ENCODE measurements around the gene PPP1R3G. TPM values are rescaled to one million over a fixed set of nuclear protein-coding genes. Genes with fewer than 3 reads are reported as not detected.

The PPP1R3G gene
- total and polyA plus RNA-seq, 2 of the 13 experiments (the other 11 are each of a cell fraction or from before 2014, with no cell fraction given), result 1.2 to 1.3 TPM

DNA sequence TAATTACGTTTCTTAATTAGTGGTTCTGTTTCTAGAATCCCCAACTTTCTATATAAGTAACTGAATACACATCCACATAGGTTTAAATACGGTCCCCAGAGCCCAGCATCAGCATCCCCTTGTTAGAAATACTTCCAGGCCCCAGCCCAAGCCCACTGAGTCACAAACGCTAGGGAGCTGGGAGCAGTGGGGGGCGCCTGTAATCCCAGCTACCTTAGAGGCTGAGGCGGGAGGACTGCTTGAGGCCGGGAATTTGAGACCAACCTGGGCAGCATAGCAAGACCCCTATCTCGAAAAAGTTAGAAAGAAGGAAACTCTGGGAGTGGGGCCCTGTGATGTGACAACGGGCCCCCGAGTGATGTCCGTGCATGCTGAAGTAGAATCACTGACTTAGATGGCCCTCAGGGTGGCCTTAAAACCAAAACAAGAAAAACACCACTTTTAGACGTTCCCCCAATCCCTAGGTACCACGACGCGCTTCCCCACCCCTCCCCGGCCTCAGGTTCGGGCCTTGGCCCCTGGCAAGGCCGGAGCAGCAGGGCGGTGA lies 1.3 kb upstream of the PPP1R3G start (continued):
- TF ChIP-seq, protein P1, sequence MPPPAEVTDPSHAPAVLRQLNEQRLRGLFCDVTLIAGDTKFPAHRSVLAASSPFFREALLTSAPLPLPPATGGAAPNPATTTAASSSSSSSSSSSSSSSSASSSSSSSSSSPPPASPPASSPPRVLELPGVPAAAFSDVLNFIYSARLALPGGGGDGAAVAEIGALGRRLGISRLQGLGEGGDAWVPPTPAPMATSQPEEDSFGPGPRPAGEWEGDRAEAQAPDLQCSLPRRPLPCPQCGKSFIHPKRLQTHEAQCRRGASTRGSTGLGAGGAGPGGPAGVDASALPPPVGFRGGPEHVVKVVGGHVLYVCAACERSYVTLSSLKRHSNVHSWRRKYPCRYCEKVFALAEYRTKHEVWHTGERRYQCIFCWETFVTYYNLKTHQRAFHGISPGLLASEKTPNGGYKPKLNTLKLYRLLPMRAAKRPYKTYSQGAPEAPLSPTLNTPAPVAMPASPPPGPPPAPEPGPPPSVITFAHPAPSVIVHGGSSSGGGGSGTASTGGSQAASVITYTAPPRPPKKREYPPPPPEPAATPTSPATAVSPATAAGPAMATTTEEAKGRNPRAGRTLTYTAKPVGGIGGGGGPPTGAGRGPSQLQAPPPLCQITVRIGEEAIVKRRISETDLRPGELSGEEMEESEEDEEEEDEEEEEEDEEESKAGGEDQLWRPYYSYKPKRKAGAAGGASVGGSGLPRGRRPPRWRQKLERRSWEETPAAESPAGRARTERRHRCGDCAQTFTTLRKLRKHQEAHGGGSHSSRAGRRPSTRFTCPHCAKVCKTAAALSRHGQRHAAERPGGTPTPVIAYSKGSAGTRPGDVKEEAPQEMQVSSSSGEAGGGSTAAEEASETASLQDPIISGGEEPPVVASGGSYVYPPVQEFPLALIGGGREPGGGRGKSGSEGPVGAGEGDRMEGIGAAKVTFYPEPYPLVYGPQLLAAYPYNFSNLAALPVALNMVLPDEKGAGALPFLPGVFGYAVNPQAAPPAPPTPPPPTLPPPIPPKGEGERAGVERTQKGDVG (CRISPR knock-in tag; IDR thresholded peaks at IDR 0.05; ENCODE audit: borderline replicate concordance), result no peak
- TF ChIP-seq NR2F1 (CRISPR knock-in tag; IDR thresholded peaks at IDR 0.05) (no peak), PHF21A (CRISPR knock-in tag; IDR thresholded peaks at IDR 0.05) (0 out of 2 replicates have a peak, but pooled peaks have one; percentile 57), ZNF83 (CRISPR knock-in tag; IDR thresholded peaks at IDR 0.05; ENCODE audit: borderline replicate concordance) (no peak), GPN1 (CRISPR knock-in tag; IDR thresholded peaks at IDR 0.05; ENCODE audit: borderline replicate concordance) (no peak), SAFB2 (CRISPR knock-in tag; IDR thresholded peaks at IDR 0.05; ENCODE audit: borderline replicate concordance, low read depth) (no peak), YEATS4 (CRISPR knock-in tag; IDR thresholded peaks at IDR 0.05; ENCODE audit: borderline replicate concordance) (no peak), RBM39 (IDR thresholded peaks at IDR 0.05; ENCODE audit: low read depth, low read length, poor library complexity, severe bottlenecking) (peak; percentile 13), RBAK (CRISPR knock-in tag; IDR thresholded peaks at IDR 0.05) (no peak), ETV5 (CRISPR knock-in tag; IDR thresholded peaks at IDR 0.05; ENCODE audit: borderline replicate concordance) (no peak)
- TF ChIP-seq, protein P2, sequence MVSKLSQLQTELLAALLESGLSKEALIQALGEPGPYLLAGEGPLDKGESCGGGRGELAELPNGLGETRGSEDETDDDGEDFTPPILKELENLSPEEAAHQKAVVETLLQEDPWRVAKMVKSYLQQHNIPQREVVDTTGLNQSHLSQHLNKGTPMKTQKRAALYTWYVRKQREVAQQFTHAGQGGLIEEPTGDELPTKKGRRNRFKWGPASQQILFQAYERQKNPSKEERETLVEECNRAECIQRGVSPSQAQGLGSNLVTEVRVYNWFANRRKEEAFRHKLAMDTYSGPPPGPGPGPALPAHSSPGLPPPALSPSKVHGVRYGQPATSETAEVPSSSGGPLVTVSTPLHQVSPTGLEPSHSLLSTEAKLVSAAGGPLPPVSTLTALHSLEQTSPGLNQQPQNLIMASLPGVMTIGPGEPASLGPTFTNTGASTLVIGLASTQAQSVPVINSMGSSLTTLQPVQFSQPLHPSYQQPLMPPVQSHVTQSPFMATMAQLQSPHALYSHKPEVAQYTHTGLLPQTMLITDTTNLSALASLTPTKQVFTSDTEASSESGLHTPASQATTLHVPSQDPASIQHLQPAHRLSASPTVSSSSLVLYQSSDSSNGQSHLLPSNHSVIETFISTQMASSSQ (IDR thresholded peaks at IDR 0.05; ENCODE audit: low read depth), result no peak
- TF ChIP-seq, protein P2 (CRISPR knock-in tag; IDR thresholded peaks at IDR 0.05; ENCODE audit: borderline replicate concordance), result no peak
- TF ChIP-seq, protein P3, sequence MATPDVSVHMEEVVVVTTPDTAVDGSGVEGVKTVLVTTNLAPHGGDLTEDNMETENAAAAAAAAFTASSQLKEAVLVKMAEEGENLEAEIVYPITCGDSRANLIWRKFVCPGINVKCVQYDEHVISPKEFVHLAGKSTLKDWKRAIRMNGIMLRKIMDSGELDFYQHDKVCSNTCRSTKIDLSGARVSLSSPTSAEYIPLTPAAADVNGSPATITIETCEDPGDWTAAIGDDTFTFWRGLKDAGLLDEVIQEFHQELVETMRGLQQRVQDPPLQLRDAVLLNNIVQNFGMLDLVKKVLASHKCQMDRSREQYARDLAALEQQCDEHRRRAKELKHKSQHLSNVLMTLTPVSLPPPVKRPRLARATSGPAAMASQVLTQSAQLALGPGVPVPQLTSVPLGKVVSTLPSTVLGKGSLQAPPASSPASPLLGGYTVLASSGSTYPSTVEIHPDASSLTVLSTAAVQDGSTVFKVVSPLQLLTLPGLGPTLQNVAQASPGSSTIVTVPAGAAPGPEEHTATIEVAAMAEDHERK (CRISPR knock-in tag; IDR thresholded peaks at IDR 0.05; ENCODE audit: low read depth), result no peak
- TF ChIP-seq, protein P4, sequence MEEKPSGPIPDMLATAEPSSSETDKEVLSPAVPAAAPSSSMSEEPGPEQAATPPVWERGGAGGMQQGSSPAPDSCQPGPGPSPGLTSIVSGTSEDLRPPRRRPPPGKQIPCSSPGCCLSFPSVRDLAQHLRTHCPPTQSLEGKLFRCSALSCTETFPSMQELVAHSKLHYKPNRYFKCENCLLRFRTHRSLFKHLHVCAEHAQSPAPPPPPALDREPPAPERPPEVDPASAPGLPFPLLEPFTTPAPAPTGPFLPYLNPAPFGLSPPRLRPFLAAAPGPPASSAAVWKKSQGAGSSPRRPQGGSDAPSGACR (CRISPR knock-in tag; IDR thresholded peaks at IDR 0.05), result peak; percentile 29; the same call in 1 of the 2 replicates
- TF ChIP-seq, protein P5, sequence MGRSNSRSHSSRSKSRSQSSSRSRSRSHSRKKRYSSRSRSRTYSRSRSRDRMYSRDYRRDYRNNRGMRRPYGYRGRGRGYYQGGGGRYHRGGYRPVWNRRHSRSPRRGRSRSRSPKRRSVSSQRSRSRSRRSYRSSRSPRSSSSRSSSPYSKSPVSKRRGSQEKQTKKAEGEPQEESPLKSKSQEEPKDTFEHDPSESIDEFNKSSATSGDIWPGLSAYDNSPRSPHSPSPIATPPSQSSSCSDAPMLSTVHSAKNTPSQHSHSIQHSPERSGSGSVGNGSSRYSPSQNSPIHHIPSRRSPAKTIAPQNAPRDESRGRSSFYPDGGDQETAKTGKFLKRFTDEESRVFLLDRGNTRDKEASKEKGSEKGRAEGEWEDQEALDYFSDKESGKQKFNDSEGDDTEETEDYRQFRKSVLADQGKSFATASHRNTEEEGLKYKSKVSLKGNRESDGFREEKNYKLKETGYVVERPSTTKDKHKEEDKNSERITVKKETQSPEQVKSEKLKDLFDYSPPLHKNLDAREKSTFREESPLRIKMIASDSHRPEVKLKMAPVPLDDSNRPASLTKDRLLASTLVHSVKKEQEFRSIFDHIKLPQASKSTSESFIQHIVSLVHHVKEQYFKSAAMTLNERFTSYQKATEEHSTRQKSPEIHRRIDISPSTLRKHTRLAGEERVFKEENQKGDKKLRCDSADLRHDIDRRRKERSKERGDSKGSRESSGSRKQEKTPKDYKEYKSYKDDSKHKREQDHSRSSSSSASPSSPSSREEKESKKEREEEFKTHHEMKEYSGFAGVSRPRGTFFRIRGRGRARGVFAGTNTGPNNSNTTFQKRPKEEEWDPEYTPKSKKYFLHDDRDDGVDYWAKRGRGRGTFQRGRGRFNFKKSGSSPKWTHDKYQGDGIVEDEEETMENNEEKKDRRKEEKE (IDR thresholded peaks at IDR 0.05), result no peak
